SK-N-SH (cell line): Measurements from ENCODE around the gene KRTAP22-1. TPM values are rescaled to one million over a fixed set of nuclear protein-coding genes. Genes with fewer than 3 reads are reported as not detected.

Source experiments
- CTCF ChIA-PET: fragments of 300-600, 350-600 bp; formaldehyde crosslinking; extraction: SDS; loops from one replicate; lab custom pipeline; 2021; lab: Yijun Ruan, JAX
- POLR2A ChIA-PET: fragments of 350-600 bp; sonication (Branson Sonifier 250); formaldehyde crosslinking; extraction: SDS; loops from one replicate; lab custom pipeline; 2020; ENCODE audit warnings: antibody characterized with exemption, inconsistent platforms; lab: Yijun Ruan, JAX
- DNase-seq: peaks from one replicate; pipeline ENCODE4 v3.0.0; 2012
- H2AFZ ChIP-seq: fragments of 200-600 bp; sonication (generic); 2 replicates; pipeline ENCODE4 v1.8.1; 2016; ENCODE audit warnings: antibody characterized with exemption, mild to moderate bottlenecking, low read depth
- H3F3A ChIP-seq: fragments of 200-600 bp; sonication (generic); replicated peaks from 2 replicates; pipeline ENCODE3; 2016; ENCODE audit warnings: antibody characterized with exemption, mild to moderate bottlenecking; ENCODE audit not compliant: insufficient read depth
- H3K27ac ChIP-seq, 2 experiments: fragments of 200-500 bp in 1 of 2; fragments of 200-600 bp in 1 of 2; sonication (Bioruptor generic) in 1 of 2; sonication (generic), shearing (Covaris generic) in 1 of 2; 2 replicates each; pipeline versions ENCODE4 v1.5.1 to v1.6.1; 2014 to 2016; ENCODE audit warnings: low read depth in 2 of 2, inconsistent platforms in 1 of 2, low read length in 1 of 2, mild to moderate bottlenecking in 1 of 2, mixed read lengths in 1 of 2
- H3K27me3 ChIP-seq: fragments of 200-600 bp; sonication (generic), shearing (Covaris generic); 2 replicates; pipeline ENCODE4 v1.6.1; 2016; ENCODE audit warnings: mixed run types; ENCODE audit not compliant: insufficient read depth
- H3K36me3 ChIP-seq, 2 experiments: fragments of 200-500 bp in 1 of 2; fragments of 200-600 bp in 1 of 2; sonication (Bioruptor generic) in 1 of 2; sonication (generic) in 1 of 2; replicated peaks in 1 of 2; 2 replicates each; pipeline versions ENCODE3 to v1.5.1; 2014 to 2016; ENCODE audit warnings: low read length in 1 of 2, mild to moderate bottlenecking in 1 of 2; ENCODE audit not compliant: insufficient read depth in 2 of 2, control insufficient read depth in 1 of 2
- H3K4me1 ChIP-seq, 2 experiments: fragments of 200-500 bp in 1 of 2; fragments of 200-600 bp in 1 of 2; sonication (Bioruptor generic) in 1 of 2; sonication (generic), shearing (Covaris generic) in 1 of 2; 2 replicates each; pipeline versions ENCODE4 v1.5.1 to v1.6.1; 2014 to 2016; ENCODE audit warnings: low read depth in 1 of 2, low read length in 1 of 2, mixed run types in 1 of 2; ENCODE audit not compliant: insufficient read depth in 2 of 2, control insufficient read depth in 1 of 2
- H3K4me2 ChIP-seq: fragments of 200-600 bp; sonication (generic), shearing (Covaris generic); 2 replicates; pipeline ENCODE4 v1.6.1; 2017; ENCODE audit warnings: mixed run types
- H3K4me3 ChIP-seq, 2 experiments: fragments of 200-500 bp in 1 of 2; fragments of 200-600 bp in 1 of 2; sonication (Bioruptor generic) in 1 of 2; sonication (generic), shearing (Covaris generic) in 1 of 2; 2 replicates each; pipeline versions ENCODE4 v1.5.1 to v1.8.1; 2014 to 2016; ENCODE audit warnings: low read depth in 2 of 2, inconsistent platforms in 1 of 2, low read length in 1 of 2, mild to moderate bottlenecking in 1 of 2, mixed read lengths in 1 of 2, moderate library complexity in 1 of 2
- H3K79me2 ChIP-seq: fragments of 200-600 bp; sonication (generic); 2 replicates; pipeline ENCODE4 v1.8.1; 2017; ENCODE audit warnings: mild to moderate bottlenecking; ENCODE audit not compliant: insufficient read depth
- H3K9ac ChIP-seq: fragments of 200-600 bp; sonication (generic); 2 replicates; pipeline ENCODE4 v1.6.1; 2017; ENCODE audit warnings: mixed run types
- H3K9me2 ChIP-seq: fragments of 200-600 bp; sonication (generic); 2 replicates; pipeline ENCODE4 v1.6.1; 2017; ENCODE audit warnings: mixed run types
- H3K9me3 ChIP-seq: fragments of 200-600 bp; sonication (generic); 2 replicates; pipeline ENCODE4 v1.6.1; 2017; ENCODE audit warnings: mixed run types, mild to moderate bottlenecking, moderate library complexity
- H4K20me1 ChIP-seq: fragments of 200-600 bp; sonication (generic); 2 replicates; pipeline ENCODE4 v1.6.1; 2017; ENCODE audit warnings: mild to moderate bottlenecking, mixed run types; ENCODE audit not compliant: insufficient read depth
- ELF1 ChIP-seq: IDR thresholded peaks from 2 replicates; pipeline ENCODE4 v1.4.0; 2012
- FOXM1 ChIP-seq: IDR thresholded peaks from 2 replicates; pipeline ENCODE4 v1.4.0; 2012; ENCODE audit warnings: low read depth, mild to moderate bottlenecking
- NFIC ChIP-seq: IDR thresholded peaks from 2 replicates; pipeline ENCODE4 v1.4.0; 2012; ENCODE audit warnings: borderline replicate concordance
- NRF1 ChIP-seq: IDR thresholded peaks from 2 replicates; pipeline ENCODE4 v1.6.1; 2012; ENCODE audit warnings: low read depth, mild to moderate bottlenecking, low read length
- TAF1 ChIP-seq: IDR thresholded peaks from 2 replicates; pipeline ENCODE4 v1.6.1; 2012; ENCODE audit warnings: low read depth, mild to moderate bottlenecking, low read length, moderate library complexity, borderline replicate concordance
- WGBS: methylation state at CpG from one replicate; pipeline ENCODE4 v1.1.6; 2017; ENCODE audit warnings: low lambda C conversion rate; 5-methylcytosine and 5-hydroxymethylcytosine counted together
- polyA plus RNA-seq, 3 experiments: library from polyadenylated mRNA; depleted of rRNA; stranded (reverse); fragments of >200 nt; gene quantifications; 2 replicates each; pipeline ENCODE4 v1.2.3, GENCODE V29; 2012
- small RNA-seq, 7 experiments: library from RNA; depleted of rRNA; stranded (forward); fragments of <200 nt; gene quantifications; one replicate each; pipeline ENCODE3, GENCODE V24; 2012

Gene KRTAP22-1
- polyA plus RNA-seq, 1 of the 3 experiments (the other 2 are of a cell fraction), result not detected

- no peaks in the 10 kb centered on the region; the same call in 1 of the 2 replicates for H3K27me3 ChIP-seq
- H3K4me3 ChIP-seq, result no peak within 1 kb of the TSS
- no peaks in the 10 kb centered on the region for H4K20me1 ChIP-seq
- ChIA-PET CTCF (no interaction called here), POLR2A (no interaction called here)
- no peak within 1 kb of the TSS for H3K4me2 ChIP-seq
- no peaks in the 10 kb centered on the region for H3K9me3 ChIP-seq
- no peak within 1 kb of the TSS for H2AFZ ChIP-seq
- no peak for DNase-seq
- no peaks in the 10 kb centered on the region for H3K79me2 ChIP-seq
- 2% methylated on average over 2 of the region's 2 CpGs for WGBS
- no peaks in the 10 kb centered on the region for H3K36me3 ChIP-seq
- no peak within 1 kb of the TSS for H3K9ac ChIP-seq
- no peaks in the 10 kb centered on the region for H3K4me1 ChIP-seq
- no peak within 1 kb of the TSS for H3K27ac ChIP-seq
- H3K9me2 ChIP-seq, result no peaks in the 10 kb centered on the region
- H3F3A ChIP-seq, result no peaks in the 10 kb centered on the region
- TF ChIP-seq NRF1, result no peak
- TF ChIP-seq TAF1, result no peak
- no peak for TF ChIP-seq NFIC
- TF ChIP-seq ELF1, result no peak
Measured at GRCh38 chr21:30642564-30642963, 41.7 kb downstream of the KRTAP22-1 start, which contains the start of gene KRTAP20-3. KRTAP20-3 (plus strand) TSS chr21:30642864.

- no peaks in the 10 kb centered on the region for H3K36me3 ChIP-seq
- H3F3A ChIP-seq, result no peaks in the 10 kb centered on the region
- CTCF ChIA-PET, result no interaction called here
- H2AFZ ChIP-seq, result no peak overlapping the region
- H3K4me2 ChIP-seq, result no peak overlapping the region
- no peak overlapping the region for H3K27ac ChIP-seq
- H3K4me1 ChIP-seq, result no peaks in the 10 kb centered on the region
- WGBS, result 3% methylated on average over 1 of the region's 1 CpG
- no peaks in the 10 kb centered on the region; the same call in 1 of the 2 replicates for H3K27me3 ChIP-seq
- no peak overlapping the region for H3K9ac ChIP-seq
- POLR2A ChIA-PET, result no interaction called here
- no peaks in the 10 kb centered on the region for H3K9me2 ChIP-seq
- TF ChIP-seq FOXM1, result no peak
- no peak for DNase-seq
- H3K4me3 ChIP-seq, result no peak overlapping the region
- H3K9me3 ChIP-seq, result no peaks in the 10 kb centered on the region
- no peaks in the 10 kb centered on the region for H4K20me1 ChIP-seq
- no peaks in the 10 kb centered on the region for H3K79me2 ChIP-seq
Measured at GRCh38 chr21:30646904-30647414, 46.1 kb downstream of the KRTAP22-1 start.

Small RNAs within 50 kb of the gene (small RNA-seq; reads per million reads assigned to genes)
- gene KRTAP20-1 (0 reads per million in 7 experiments), gene KRTAP20-3 (0 reads per million in 7 experiments), gene KRTAP20-4 (0 reads per million in 7 experiments), gene KRTAP22-1 (0 reads per million in 7 experiments), gene KRTAP22-2 (0 reads per million in 7 experiments)

Other genes with a start within 250 kb of the KRTAP22-1 start
- not detected in 2 replicates for gene KRTAP13-2, start 228.8 kb upstream of the KRTAP22-1 start, polyA plus RNA-seq (2012; rRNA removed)
- not detected in 2 replicates for gene KRTAP13-1, start 205.1 kb upstream of the KRTAP22-1 start, polyA plus RNA-seq (2012; rRNA removed)
- gene KRTAP13-3, start 175.2 kb upstream of the KRTAP22-1 start, polyA plus RNA-seq (2012; rRNA removed), result not detected in 2 replicates
- gene KRTAP13-4, start 170.9 kb upstream of the KRTAP22-1 start, polyA plus RNA-seq (2012; rRNA removed), result not detected in 2 replicates
- not detected in 2 replicates for gene KRTAP15-1, start 160.8 kb upstream of the KRTAP22-1 start, polyA plus RNA-seq (2012; rRNA removed)
- not detected in 2 replicates for gene KRTAP19-1, start 120.7 kb upstream of the KRTAP22-1 start, polyA plus RNA-seq (2012; rRNA removed)
- not detected in 2 replicates for gene KRTAP19-2, start 113.7 kb upstream of the KRTAP22-1 start, polyA plus RNA-seq (2012; rRNA removed)
- not detected in 2 replicates for gene KRTAP19-3, start 109.1 kb upstream of the KRTAP22-1 start, polyA plus RNA-seq (2012; rRNA removed)
- gene KRTAP19-4, start 103.9 kb upstream of the KRTAP22-1 start, polyA plus RNA-seq (2012; rRNA removed), result not detected in 2 replicates
- not detected in 2 replicates for gene KRTAP19-5, start 98.9 kb upstream of the KRTAP22-1 start, polyA plus RNA-seq (2012; rRNA removed)
- not detected in 2 replicates for gene KRTAP19-6, start 59.2 kb upstream of the KRTAP22-1 start, polyA plus RNA-seq (2012; rRNA removed)
- gene KRTAP19-7, start 39.8 kb upstream of the KRTAP22-1 start, polyA plus RNA-seq (2012; rRNA removed), result not detected in 2 replicates
- not detected in 2 replicates for gene KRTAP22-2, start 10.7 kb upstream of the KRTAP22-1 start, polyA plus RNA-seq (2012; rRNA removed)
- not detected in 2 replicates for gene KRTAP6-3, start 8.6 kb upstream of the KRTAP22-1 start, polyA plus RNA-seq (2012; rRNA removed)
- not detected in 2 replicates for gene KRTAP6-2, start 2.2 kb upstream of the KRTAP22-1 start, polyA plus RNA-seq (2012; rRNA removed)
- gene KRTAP6-1, start 12.8 kb downstream of the KRTAP22-1 start, polyA plus RNA-seq (2012; rRNA removed), result not detected in 2 replicates
- gene KRTAP20-1, start 15.3 kb downstream of the KRTAP22-1 start, polyA plus RNA-seq (2012; rRNA removed), result not detected in 2 replicates
- gene KRTAP20-4, start 19.5 kb downstream of the KRTAP22-1 start, polyA plus RNA-seq (2012; rRNA removed), result not detected in 2 replicates
- not detected in 2 replicates for gene KRTAP20-2, start 34.1 kb downstream of the KRTAP22-1 start, polyA plus RNA-seq (2012; rRNA removed)
- not detected in 2 replicates for gene KRTAP20-3, start 41.8 kb downstream of the KRTAP22-1 start, polyA plus RNA-seq (2012; rRNA removed)
- gene KRTAP21-3, start 117.7 kb downstream of the KRTAP22-1 start, polyA plus RNA-seq (2012; rRNA removed), result not detected in 2 replicates
- gene KRTAP21-2, start 146.2 kb downstream of the KRTAP22-1 start, polyA plus RNA-seq (2012; rRNA removed), result not detected in 2 replicates
- not detected in 2 replicates for gene KRTAP21-1, start 154.3 kb downstream of the KRTAP22-1 start, polyA plus RNA-seq (2012; rRNA removed)
- gene KRTAP8-1, start 212.2 kb downstream of the KRTAP22-1 start, polyA plus RNA-seq (2012; rRNA removed), result not detected in 2 replicates
- gene KRTAP7-1, start 228.7 kb downstream of the KRTAP22-1 start, polyA plus RNA-seq (2012; rRNA removed), result not detected in 2 replicates